HCT116 (cell line): ENCODE measurements around the gene BTNL8. TPM values are rescaled to one million over a fixed set of nuclear protein-coding genes. Genes with fewer than 3 reads are reported as not detected.

Source experiments
- ATAC-seq: fragments of 200-7000 bp; cut with Tn5 transposase; 2 replicates; pipeline ENCODE4 v1.9.1; 2020; ENCODE audit warnings: mild to moderate bottlenecking, moderate library complexity
- BruUV-seq: library from RNA; stranded (reverse); fragments of 400-500 nt; replicated peaks from 2 replicates; lab custom pipeline; 2021; lab: Mats Ljungman, UMichigan
- CTCF ChIA-PET: fragments of 300-600 bp; sonication (Branson Sonifier 250); formaldehyde crosslinking; loops from one replicate; lab custom pipeline; 2021; ENCODE audit warnings: antibody characterized with exemption; lab: Charles Lee
- POLR2A ChIA-PET: fragments of 300-600, 350-600 bp; sonication (Branson Sonifier 250); formaldehyde crosslinking; loops from one replicate; lab custom pipeline; 2021; ENCODE audit warnings: antibody characterized with exemption; lab: Charles Lee
- RAD21 ChIA-PET, 2 experiments: fragments of 300-600 bp; sonication (Branson Sonifier 250); formaldehyde crosslinking; loops; one replicate each; lab custom pipeline; 2023; ENCODE audit warnings: low total read pairs in 2 of 2; ENCODE audit not compliant: uncharacterized antibody in 2 of 2, unreplicated experiment in 2 of 2, low non-redundant PET in 1 of 2; lab: Charles Lee
- DNase-seq: peaks from one replicate; pipeline ENCODE4 v3.0.0-alpha.2; 2010; ENCODE audit warnings: low read depth, low spot score
- H2AFZ ChIP-seq: fragments of 200-600 bp; shearing (Covaris generic), sonication (generic); 2 replicates; pipeline ENCODE4 v1.6.1; 2017; ENCODE audit warnings: low read depth, mixed run types, mixed read lengths, antibody characterized with exemption, low read length; ENCODE audit not compliant: poor library complexity, severe bottlenecking
- H3K27ac ChIP-seq: 2 replicates; pipeline ENCODE4 v1.5.1; 2012; ENCODE audit warnings: low read depth, low read length
- H3K27me3 ChIP-seq: fragments of 200-600 bp; sonication (generic); 2 replicates; pipeline ENCODE4 v1.6.1; 2016; ENCODE audit warnings: mixed run types, low read length, mixed read lengths; ENCODE audit not compliant: insufficient read depth
- H3K36me3 ChIP-seq, 2 experiments: fragments of 200-500 bp in 1 of 2; fragments of 200-600 bp in 1 of 2; sonication (Bioruptor generic) in 1 of 2; sonication (generic) in 1 of 2; 2 replicates each; pipeline versions ENCODE4 v1.5.1 to v1.6.1; 2014 to 2016; ENCODE audit warnings: low read length in 2 of 2, inconsistent platforms in 1 of 2, mixed read lengths in 1 of 2, mixed run types in 1 of 2; ENCODE audit not compliant: insufficient read depth in 2 of 2, control insufficient read depth in 1 of 2
- H3K4me1 ChIP-seq, 2 experiments: fragments of 200-600 bp in 1 of 2; sonication (generic) in 1 of 2; 2 replicates each; pipeline versions ENCODE4 v1.5.1 to v1.6.1; 2012 to 2017; ENCODE audit warnings: low read length in 2 of 2, inconsistent platforms in 1 of 2, mild to moderate bottlenecking in 1 of 2, mixed read lengths in 1 of 2, mixed run types in 1 of 2, moderate library complexity in 1 of 2; ENCODE audit not compliant: insufficient read depth in 2 of 2, control insufficient read depth in 1 of 2
- H3K4me2 ChIP-seq: fragments of 200-600 bp; sonication (generic); 2 replicates; pipeline ENCODE4 v1.6.1; 2017; ENCODE audit warnings: mixed run types, low read length, mixed read lengths
- H3K4me3 ChIP-seq, 2 experiments: fragments of 200-600 bp in 1 of 2; sonication (generic) in 1 of 2; replicated peaks in 1 of 2; 2 replicates each; pipeline ENCODE4 v1.5.1; 2011 to 2016; ENCODE audit warnings: low read length in 2 of 2, control low read depth in 1 of 2, low read depth in 1 of 2, mild to moderate bottlenecking in 1 of 2, mixed read lengths in 1 of 2, mixed run types in 1 of 2
- H3K79me2 ChIP-seq: fragments of 200-600 bp; sonication (generic); 2 replicates; pipeline ENCODE4 v1.6.1; 2017; ENCODE audit warnings: mild to moderate bottlenecking, mixed run types, low read length, moderate library complexity, mixed read lengths; ENCODE audit not compliant: insufficient read depth
- H3K9ac ChIP-seq: fragments of 200-600 bp; sonication (generic); 2 replicates; pipeline ENCODE4 v1.6.1; 2016; ENCODE audit warnings: low read length, mixed read lengths
- H3K9me2 ChIP-seq: fragments of 200-600 bp; sonication (generic), shearing (Covaris generic); 2 replicates; pipeline ENCODE4 v1.6.1; 2017; ENCODE audit warnings: mixed run types, mild to moderate bottlenecking, moderate library complexity; ENCODE audit not compliant: insufficient read depth
- H3K9me3 ChIP-seq, 2 experiments: fragments of 200-500 bp in 1 of 2; fragments of 200-600 bp in 1 of 2; sonication (Bioruptor generic) in 1 of 2; sonication (generic) in 1 of 2; 2 replicates each; pipeline ENCODE4 v1.6.1; 2014 to 2017; ENCODE audit warnings: low read length in 2 of 2, mixed read lengths in 2 of 2, inconsistent platforms in 1 of 2, low read depth in 1 of 2, mild to moderate bottlenecking in 1 of 2, mixed run types in 1 of 2, moderate library complexity in 1 of 2; ENCODE audit not compliant: control insufficient read depth in 1 of 2, insufficient read depth in 1 of 2
- H4K20me1 ChIP-seq: fragments of 200-600 bp; sonication (generic), shearing (Covaris generic); 2 replicates; pipeline ENCODE4 v1.6.1; 2017; ENCODE audit warnings: mixed run types, mild to moderate bottlenecking, moderate library complexity; ENCODE audit not compliant: insufficient read depth
- CTCF ChIP-seq, 3 experiments: fragments of 200-600 bp in 1 of 3; sonication (generic) in 1 of 3; IDR thresholded peaks in 2 of 3; conservative IDR thresholded peaks in 1 of 3; 2 replicates each; pipeline ENCODE4 v1.5.1; 2012 to 2017; ENCODE audit warnings: low read depth in 2 of 3, low read length in 2 of 3, antibody characterized with exemption in 1 of 3, borderline replicate concordance in 1 of 3, control low read depth in 1 of 3, mild to moderate bottlenecking in 1 of 3, mixed read lengths in 1 of 3, mixed run types in 1 of 3, moderate library complexity in 1 of 3; ENCODE audit not compliant: insufficient read depth in 1 of 3
- EGR1 ChIP-seq: IDR thresholded peaks from 2 replicates; pipeline ENCODE4 v1.6.1; 2012; ENCODE audit warnings: low read depth
- EZH2 ChIP-seq: fragments of 200-600 bp; sonication (generic); IDR thresholded peaks from 2 replicates; pipeline ENCODE4 v1.6.1; 2017; ENCODE audit warnings: antibody characterized with exemption, mixed run types
- EZH2phosphoT487 ChIP-seq: fragments of 200-600 bp; IDR thresholded peaks from 2 replicates; pipeline ENCODE4 v1.6.1; 2018; ENCODE audit warnings: antibody characterized with exemption, borderline replicate concordance
- FOSL1 ChIP-seq: IDR thresholded peaks from 2 replicates; pipeline ENCODE4 v1.6.1; 2012; ENCODE audit warnings: low read depth
- JUND ChIP-seq: IDR thresholded peaks from 2 replicates; pipeline ENCODE4 v1.6.1; 2012
- POLR2AphosphoS5 ChIP-seq: IDR thresholded peaks from 2 replicates; pipeline ENCODE4 v1.6.1; 2011; ENCODE audit warnings: mild to moderate bottlenecking, low read depth, low read length, moderate library complexity
- TCF7L2 ChIP-seq: IDR thresholded peaks from 2 replicates; pipeline ENCODE4 v1.7.0; 2011; ENCODE audit warnings: borderline replicate concordance, inconsistent platforms; ENCODE audit not compliant: insufficient read depth, insufficient read length; ENCODE audit errors: extremely low read depth
- ZBTB33 ChIP-seq: IDR thresholded peaks from 2 replicates; pipeline ENCODE4 v1.6.1; 2011; ENCODE audit warnings: mild to moderate bottlenecking, low read length, moderate library complexity; ENCODE audit not compliant: insufficient replicate concordance; ENCODE audit errors: extremely low read depth
- intact Hi-C: fragments of 100-400 bp; cut with micrococcal nuclease; formaldehyde crosslinking; loops from 2 replicates; pipeline ENCODE4 v1.10.0; 2022
- total RNA-seq: library from RNA; stranded (reverse); gene quantifications from one replicate; pipeline ENCODE4 v1.2.1, GENCODE V29; 2021; ENCODE audit not compliant: unreplicated experiment

Gene BTNL8
- total RNA-seq, 1 experiment from 2014 or later = not detected

- ChIA-PET CTCF (no interaction called here), POLR2A (no interaction called here), RAD21 (no interaction called here)
- DNase-seq (no peak), ATAC-seq (no peak)
- Histone ChIP-seq H3K27me3 (no peaks in the 10 kb centered on the region), H3K4me1 (no peaks in the 10 kb centered on the region), H4K20me1 (no peaks in the 10 kb centered on the region), H3K9ac (no peak overlapping the region), H3K9me2 (no peaks in the 10 kb centered on the region), H3K79me2 (no peaks in the 10 kb centered on the region), H3K36me3 (no peaks in the 10 kb centered on the region), H3K27ac (no peak overlapping the region), H3K4me3 (no peak overlapping the region), H2AFZ (no peak overlapping the region), H3K9me3 (no peaks in the 10 kb centered on the region), H3K4me2 (no peak overlapping the region)
- TF ChIP-seq EZH2phosphoT487 = no peak
- no peak for TF ChIP-seq FOSL1
- no peak for TF ChIP-seq EGR1
- no peak for TF ChIP-seq TCF7L2
- no peak for TF ChIP-seq CTCF (IDR thresholded peaks at IDR 0.05 in 2 of 3, conservative IDR thresholded peaks at IDR 0.05 in 1 of 3; ENCODE audit: borderline replicate concordance in 1 of 3, insufficient read depth in 1 of 3, low read depth in 2 of 3, low read length in 2 of 3)
- TF ChIP-seq JUND = no peak
- no peak for TF ChIP-seq ZBTB33
- TF ChIP-seq EZH2 = no peak
- no peak for TF ChIP-seq POLR2AphosphoS5
- intact Hi-C loops = no loop called here
- no TSS peak for BruUV-seq
Measured at GRCh38 chr5:180977852-180978251, 78.9 kb downstream of the BTNL8 start.
